NCI-H2227 (cell line): ENCODE measurements around the gene HERC3.

Experiments used
- DNase-seq: peaks from one replicate; lab custom pipeline; 2025; ENCODE audit not compliant: unreplicated experiment; lab: John Stamatoyannopoulos, UW

The HERC3 gene

DNA sequence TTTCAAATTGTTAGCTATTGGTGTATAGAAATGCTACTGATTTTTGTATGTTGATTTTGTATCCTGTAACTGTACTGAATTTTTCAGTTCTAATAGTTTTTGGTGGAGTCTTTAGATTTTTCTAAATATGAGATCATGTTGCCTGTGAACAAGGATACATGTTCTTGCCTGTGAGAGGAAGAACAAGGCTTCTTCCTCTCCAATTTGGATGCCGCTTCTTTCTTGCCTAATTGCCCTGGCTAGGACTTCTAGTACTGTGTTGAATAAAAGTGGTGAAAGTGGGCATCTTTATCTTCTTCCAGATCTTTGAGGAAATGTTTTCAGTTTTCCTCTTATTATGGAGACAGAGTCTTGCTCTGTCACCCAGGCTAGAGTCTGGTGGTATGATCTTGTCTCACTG lies 121.5 kb downstream of the HERC3 start:
- DNase-seq: no peak

DNA sequence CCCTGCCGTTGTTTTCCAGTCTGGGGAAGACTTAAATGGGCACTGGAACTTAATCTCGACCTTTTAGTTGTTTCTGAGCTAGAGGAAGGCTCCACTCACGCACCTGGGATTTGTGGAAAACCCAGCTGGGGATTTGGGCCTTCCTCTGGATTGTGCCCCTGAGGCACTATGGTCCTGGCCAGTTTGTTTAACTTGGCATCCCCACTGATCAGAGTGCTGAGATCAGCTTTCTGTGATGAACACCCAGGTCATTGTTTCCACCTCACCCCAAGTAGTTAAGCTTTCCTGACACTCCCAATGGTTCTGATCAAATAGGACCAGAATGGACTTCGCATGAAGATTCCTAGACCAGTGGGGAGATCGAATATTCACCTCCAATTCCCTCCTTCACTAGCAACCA lies 125.8 kb downstream of the HERC3 start:
- DNase-seq: no peak

DNA sequence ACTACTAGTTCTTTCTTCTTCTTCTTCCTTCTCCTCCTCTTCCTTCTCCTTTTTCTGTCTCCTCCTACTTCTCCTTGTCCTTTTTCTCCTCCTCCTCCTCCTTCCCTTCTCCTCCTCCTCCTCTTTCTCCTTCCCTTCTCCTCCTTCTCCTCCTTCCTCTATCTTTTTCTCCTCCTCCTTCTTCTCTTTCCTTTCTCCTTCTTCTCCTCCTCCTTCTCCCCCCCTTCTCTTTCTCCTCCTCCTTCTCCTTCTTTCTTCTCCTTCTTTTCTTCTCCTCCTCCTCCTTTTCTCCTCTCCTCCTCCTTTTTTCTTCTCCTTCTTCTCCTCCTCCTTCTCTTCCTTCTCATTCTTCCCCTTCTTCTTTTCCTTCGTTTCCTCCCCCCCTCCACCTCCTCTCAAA lies 127.1 kb downstream of the HERC3 start:
- DNase-seq: no peak

DNA sequence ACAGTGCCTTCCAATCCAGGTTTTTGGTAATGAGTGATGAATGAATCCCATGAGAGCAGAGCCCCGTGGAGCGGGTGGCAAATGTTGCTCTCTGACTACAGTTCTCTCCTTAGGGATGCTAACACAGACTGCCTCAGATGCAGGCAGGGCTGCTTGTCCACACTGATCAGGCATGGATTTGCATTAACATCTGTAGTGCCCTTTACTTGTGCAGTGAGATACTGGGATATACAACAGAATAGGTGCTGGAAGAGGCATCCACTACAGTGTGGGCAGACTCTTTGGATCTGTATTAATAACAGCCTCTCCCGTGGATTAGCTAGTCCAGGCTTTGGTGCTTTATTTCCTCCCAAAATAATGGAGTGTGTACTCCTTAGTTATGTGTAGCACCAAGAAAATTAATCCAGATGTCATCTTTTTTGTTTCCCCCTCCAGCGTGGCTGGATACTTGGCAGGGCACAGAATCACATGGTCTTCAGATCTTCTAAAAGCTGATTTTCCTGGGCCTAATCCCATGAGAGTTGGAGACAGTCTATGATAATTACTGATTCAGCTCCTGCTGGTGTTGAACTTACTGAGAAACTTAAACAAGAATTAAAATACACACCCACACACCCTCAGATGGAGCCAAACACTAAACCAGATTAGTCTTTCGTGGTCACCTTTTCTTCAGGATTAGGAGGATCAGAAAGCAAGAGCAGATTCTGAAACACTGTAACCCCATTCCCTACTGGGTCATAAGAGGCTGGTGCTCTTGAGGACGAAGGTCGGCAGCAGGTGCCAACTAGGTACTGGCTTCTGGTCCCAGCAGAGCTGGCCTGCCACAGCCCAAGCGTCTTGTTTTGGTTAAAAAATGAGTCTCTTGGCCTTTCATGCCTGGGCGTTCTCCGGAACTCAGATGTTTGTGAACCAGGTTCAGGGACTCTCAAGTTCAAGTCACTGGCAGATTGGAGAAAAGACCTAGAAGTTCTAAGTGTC lies 128.5 kb downstream of the HERC3 start:
- DNase-seq: no peak

DNA sequence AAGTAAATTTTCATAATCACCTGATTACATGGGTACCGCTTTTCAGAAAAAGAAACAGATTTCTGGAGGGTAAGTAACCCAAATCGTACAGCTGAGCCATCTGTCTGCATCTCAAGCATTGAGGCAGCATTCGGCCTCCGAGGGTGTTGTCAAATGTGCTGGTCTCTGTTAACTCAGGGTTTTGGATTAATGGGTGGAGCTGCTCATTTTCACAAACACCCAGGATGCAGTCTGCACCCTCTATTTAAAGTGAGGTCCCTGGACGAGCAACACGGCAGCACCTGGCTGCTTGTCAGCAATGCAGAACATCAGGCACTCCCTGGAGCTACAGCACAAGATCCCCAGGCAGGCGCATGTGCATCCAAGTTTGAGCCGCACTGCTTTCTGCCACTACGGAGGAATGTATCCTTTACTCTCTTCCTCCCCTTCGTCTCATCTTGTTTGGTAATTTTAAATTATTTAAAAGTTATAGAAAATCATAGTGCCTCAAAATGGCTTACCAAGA lies 130.0 kb downstream of the HERC3 start:
- DNase-seq: no peak

DNA sequence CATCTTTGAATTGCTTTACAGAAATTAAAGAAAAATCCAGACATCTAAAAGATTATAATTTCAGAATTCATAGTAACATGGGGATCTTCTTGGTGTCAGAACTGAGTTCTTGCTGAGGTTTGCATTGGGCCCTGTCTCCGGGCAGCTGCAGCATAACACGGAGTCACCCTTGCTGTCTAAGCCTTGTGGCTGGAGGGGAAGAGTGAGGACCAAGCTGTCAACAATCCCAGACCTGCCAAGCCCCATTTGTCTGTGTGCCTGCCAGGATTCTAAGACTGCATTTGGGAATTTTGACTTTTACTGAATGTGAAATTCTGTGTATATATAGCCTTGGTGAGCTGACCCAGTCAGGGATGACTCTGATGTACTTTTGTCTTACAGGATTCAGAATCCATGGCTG lies 130.5 kb downstream of the HERC3 start:
- no peak for DNase-seq

DNA sequence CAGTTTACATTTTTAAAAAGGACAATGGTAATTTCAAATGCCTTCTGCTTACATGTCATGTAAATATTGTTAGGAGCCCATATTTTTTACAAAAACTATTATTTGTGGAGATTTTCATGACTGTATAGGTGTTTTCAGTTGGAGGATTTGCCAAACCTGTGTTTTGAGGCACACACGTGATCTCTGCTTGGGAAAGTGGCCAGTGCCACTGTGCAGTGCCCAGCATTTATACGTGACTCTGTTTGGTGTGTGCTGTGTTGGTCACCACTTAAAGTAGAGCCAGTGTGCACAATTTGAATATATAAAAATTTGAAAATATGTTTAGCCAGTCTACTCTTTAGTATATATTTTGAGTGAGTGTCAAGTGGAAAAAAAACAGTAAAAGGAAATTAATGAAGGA lies 132.1 kb downstream of the HERC3 start:
- DNase-seq: no peak

DNA sequence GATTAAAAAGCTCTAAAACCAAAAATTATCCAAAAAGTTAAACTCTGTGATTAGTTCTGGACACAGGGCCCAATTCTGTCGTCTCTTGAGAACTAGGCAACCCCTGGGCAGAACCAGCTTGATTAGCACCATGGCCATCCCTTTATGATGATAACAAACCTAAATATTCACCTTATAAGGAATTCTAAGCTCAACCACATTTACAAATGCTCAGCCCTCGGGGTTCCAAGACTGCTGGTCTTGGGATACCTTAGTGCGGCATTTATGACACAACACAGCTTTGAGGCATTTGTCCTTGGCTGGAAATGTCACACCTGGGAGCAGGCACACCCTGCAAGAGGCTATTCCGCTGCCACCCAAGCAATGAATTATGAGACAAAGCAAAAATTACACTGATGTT lies 132.9 kb downstream of the HERC3 start:
- DNase-seq: no peak

DNA sequence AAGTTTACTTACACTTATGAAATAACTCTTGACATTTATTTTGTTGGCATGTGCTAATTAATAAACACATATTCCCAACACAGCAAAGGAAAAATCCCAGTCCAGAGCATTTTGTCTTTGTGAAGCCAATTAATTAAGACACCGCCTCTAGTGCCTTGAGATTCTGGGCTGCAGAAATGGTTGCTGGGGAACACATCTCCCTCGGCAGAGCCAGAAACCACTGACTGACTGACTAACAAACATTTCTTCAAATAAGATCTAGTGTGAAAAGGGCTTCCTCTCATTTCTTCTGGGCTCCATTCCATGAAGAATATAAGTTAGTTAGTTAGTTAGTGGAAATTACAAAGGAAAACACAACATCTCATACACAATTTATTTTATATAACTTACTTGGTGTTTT lies 133.7 kb downstream of the HERC3 start:
- DNase-seq: no peak

DNA sequence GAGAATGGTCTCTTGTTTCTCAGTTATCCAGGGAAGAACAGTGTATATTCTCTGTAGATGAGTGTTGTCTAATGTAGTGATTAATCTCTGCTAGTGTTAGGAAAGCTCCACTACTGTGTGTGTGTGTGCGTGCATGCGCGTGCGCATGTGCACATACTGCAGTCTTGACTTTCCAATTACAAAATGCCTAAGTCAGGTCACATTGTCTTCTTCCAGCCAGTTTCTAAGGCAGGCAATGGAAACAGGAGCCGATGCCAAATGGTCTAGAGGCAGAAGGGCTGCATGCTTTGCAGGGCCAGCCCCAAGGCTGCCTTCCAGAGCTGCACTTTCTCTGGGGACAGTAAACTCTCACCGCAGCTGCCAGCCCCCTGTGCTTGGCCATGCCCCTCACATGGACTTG lies 135.9 kb downstream of the HERC3 start:
- DNase-seq: no peak

DNA sequence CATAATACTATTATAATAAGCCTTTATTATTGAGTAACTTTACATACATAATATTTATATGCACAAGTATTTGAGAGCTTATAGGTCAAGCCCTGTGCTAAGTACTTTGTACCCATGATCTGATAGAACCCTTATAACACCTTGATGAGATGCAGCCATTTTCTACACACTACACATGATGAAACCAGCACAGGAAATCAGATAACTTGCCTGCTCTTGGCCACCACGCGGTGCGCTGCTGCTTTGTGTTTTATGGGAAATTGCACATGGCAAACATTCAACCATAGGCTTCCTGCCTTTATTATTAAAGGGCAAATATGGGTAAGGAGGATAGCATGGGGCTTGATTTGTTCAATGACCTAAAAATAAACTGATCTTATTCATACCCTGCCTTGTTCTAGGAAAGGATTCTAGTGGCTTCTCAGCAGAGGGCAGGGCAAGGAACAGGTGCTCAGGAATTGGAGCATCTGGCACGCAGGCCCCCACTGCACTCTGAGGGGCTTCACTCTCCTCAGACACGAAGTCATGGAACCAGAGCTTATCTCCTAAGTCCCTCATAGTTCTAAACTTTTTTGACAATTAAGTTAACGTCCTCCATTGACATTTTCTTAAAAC lies 137.0 kb downstream of the HERC3 start:
- no peak for DNase-seq

DNA sequence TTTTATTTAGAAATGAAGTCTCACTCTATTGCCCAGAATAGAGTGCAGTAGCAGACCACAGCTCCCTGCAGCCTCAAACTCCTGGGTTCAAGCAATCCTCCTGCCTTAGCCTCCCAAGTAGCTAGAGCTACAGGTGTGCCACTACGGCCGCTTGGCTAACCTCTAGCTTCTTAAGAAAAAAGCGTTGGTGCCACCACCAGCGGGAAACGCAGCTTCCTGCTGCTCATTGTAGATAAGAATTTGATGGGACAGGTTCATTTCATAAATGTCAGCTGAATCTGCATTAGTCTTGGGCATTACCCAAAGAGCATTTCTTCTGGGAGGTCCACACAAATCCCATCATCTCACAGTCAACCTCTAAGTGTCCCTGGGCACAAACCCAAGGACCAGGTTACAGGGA lies 138.5 kb downstream of the HERC3 start:
- no peak for DNase-seq

DNA sequence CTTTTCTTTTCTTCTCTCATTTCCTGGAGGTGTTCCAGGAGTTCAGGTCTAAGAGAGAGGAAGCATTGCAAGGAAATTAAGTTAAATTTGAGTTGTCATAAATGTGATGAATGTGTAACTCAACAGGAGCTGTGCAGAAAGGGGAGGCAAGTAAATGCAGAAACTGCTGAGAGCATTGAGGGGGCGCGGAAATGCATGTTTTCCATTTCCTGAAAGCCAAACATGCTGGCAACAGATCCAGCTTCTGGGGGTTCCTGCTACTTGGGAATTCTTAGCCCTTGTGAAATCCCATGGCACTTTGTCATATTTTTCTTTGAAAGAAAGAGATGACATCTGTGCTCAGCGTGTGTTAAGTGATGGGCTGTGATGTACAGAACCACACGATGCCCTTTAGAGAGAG lies 139.1 kb downstream of the HERC3 start:
- no peak for DNase-seq

DNA sequence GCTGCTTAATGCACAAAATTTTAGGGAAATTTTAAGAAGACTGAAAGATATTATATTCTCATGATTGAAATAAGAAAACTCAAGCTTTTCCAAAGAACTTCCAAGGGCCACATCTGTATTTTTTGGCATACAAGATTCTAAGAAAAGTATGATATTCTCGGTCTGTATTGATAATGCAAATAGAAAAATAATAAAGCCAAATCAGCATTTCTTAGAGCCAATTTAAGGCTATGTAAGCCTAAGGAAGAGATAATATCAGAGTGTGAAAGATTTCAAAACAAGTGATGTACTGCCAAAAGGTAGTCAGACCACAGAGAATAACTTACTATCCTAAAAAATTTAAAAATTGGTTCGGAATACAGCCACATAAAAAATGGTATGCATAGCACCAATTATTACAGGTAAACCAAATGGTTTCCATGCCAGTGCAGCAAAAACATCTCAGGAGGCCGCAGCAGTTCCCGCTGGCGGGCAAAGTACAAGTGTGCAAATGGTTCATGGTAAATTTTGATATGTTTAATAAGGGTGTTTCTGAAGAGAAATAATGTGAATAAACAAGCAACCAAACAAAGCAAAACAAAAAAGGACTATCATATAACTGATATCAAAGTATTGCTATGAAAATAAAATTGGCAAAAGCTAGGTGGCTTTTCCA lies 140.6 kb downstream of the HERC3 start:
- no peak for DNase-seq

DNA sequence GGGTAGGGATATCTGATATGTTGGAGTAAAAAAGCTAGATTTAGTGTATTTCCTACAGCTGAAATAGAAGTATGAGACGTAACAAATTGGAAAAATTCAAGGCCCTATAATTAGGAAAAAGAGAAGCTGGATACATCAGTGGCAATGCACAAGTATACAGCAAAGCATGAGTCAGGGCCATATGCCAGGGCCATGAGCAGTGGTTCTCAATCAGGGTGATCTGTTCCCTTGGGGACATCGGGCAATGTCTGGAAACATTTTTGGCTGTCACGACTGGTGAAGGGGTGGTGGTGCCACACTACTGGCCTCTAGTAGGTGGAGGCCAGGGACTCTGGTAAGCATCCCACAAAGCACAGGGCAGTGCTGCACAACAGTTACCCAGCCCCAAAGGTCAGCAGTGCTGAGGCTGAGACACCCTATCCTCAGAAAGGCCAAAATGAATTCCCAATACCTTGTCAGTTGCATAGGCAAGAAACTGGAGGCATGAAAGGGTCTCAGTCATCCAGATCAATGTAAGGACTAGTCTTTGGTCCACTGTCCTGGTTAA lies 142.2 kb downstream of the HERC3 start:
- no peak for DNase-seq

DNA sequence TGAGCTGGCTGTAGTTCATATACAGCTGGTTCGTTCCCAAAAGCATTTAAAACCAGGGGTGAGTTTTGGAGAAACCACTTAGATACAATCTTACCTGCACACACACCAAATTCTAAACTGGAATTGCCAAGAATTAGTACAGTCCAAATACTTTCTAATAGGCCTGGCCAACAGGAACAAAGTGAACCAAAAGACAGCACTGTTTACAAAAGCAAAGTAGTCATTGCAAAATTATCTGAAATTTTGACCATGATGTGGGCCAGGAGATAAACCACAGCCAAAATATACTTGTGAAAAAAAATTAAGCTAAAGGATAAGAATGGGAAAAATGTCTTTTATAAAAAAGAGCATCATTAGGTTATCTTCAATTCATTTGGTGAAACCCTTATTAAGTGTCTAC lies 143.3 kb downstream of the HERC3 start:
- no peak for DNase-seq

DNA sequence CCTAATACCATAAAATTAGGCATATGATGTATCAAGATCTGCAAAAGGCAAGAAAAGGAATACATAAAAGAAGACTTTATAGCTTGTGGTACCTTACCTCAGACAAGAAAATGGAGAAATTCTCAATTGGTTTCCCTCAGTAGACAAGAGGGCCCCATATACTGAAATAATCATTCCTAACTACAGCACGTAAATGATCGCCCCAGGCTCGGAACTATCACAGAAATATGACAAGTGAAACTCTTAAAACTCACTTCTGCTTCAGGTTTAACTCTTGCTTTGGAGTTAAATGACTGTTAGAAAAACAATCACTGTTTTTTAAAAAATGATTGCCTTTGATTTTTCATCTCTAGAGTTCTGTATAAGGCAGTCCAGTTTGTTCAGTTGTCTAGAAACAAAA lies 144.0 kb downstream of the HERC3 start:
- DNase-seq: no peak

DNA sequence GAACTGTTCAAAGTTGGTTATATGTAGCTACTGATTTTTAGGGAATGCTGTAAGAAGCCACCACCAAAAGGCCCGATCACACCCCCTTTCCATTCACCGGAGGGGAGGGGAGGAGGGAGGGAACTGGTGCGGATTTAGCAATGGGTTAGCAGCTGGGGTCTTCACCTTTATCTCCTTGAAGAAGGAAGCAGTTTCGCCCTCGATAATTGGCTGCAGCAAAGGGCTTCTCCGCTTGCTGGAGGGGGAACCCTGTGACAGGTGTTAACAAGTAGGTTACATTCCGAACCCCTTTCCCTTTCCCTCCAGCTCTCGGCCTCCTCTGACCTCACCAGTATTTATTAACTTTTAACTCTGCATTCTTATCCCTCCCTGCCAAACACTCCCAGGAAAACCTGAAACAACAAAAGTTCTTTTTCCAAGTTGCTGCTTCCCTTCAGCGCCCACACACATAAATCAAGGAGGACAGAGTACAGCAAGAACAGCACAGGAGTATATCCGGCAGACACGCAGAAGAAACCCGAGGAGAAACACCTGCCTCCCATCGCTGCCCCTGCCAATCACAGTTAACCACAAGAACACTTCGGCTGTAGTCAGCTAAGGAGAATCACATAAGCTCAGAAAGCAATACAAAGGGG lies 145.1 kb downstream of the HERC3 start:
- DNase-seq: peak; percentile 33

DNA sequence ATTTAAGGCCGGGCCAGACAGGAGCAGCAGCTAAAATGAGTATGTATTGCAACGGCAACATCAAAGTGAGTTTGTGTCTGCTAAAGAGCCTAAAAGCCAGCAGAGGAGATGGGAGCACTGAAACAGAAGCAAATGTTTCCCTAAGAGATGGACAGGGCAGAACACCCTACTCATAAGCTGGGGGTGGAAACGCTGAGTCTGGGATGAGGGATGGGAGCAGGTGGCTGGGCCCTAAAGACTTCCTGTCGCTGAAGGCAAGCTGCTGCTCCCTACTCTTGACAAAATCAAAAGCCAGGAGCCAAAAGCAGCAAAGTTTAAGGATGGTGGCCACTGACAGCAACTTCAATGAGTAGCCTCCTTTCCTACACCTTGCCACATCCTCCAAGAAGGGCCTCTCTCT lies 145.9 kb downstream of the HERC3 start:
- peak; percentile 3 for DNase-seq

DNA sequence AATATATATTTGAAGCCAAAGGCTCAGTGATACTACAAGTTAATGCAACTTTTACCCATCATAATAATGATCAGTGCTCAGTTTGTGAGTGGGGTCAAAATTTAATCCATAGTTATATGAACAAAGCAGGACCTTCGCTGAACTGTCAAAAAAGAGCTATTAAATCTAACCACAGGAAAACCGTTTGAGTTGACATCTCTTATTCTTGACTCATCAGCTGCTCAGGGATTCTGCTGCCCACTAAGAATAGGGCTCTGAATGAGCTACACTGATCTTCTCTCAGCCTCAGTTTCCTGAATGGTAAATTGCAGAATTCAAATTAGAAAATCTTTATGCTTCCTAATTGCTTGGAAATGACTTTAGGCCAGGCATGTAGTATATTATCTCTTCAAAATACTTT lies 150.3 kb downstream of the HERC3 start:
- peak; percentile 0 for DNase-seq

DNA sequence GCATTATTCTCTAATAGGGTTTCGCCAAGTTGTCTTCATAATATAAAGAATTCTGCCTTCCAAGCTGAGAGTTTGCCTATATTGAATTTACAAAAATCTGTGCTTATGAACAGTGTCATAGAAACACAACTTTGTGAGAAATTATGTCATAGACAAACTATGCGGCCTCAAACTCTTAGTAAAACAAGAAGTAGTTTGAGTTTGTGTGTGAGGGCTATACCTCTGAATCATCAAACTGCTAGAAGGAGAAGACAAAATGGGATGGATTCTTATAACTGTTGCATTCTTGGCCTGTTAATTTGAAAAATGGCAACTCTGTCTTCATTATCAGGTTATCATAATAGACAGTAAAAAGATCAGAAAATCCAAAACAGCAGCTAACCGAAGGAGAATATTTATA lies 151.4 kb downstream of the HERC3 start:
- no peak for DNase-seq
